GM12892 (cell line): ENCODE data around the gene ETV3.

Experiments
- POLR2A ChIP-seq: IDR thresholded peaks from 2 replicates; pipeline ENCODE4 v1.6.1; 2011; ENCODE audit warnings: low read depth, low read length, control low read depth
- POLR2AphosphoS5 ChIP-seq: IDR thresholded peaks from 2 replicates; pipeline ENCODE4 v1.6.1; 2011; ENCODE audit warnings: low read depth, low read length, control low read depth
- TAF1 ChIP-seq: IDR thresholded peaks from 2 replicates; pipeline ENCODE4 v1.6.1; 2011; ENCODE audit warnings: low read depth, mild to moderate bottlenecking, control low read depth, low read length, borderline replicate concordance

- TF ChIP-seq TAF1 (no peak), POLR2A (no peak), POLR2AphosphoS5 (no peak)
Measured at GRCh38 chr1:157105298-157105987, 32.8 kb downstream of the ETV3 start.
